ENCODE results near the gene NLGN1.

- TF ChIP-seq NR2C1 (IDR thresholded peaks at IDR 0.05) (no peak), NR2C1 (tag; IDR thresholded peaks at IDR 0.05) (no peak), BHLHE40 (IDR thresholded peaks at IDR 0.05; ENCODE audit: low read length) (no peak), CTCF (IDR thresholded peaks at IDR 0.05 in 2 of 3, conservative IDR thresholded peaks at IDR 0.05 in 1 of 3; ENCODE audit: insufficient read depth in 2 of 3, low read depth in 1 of 3, low read length in 3 of 3) (no peak)
Observed at GRCh38 chr3:174242311-174243041, 844.9 kb downstream of the NLGN1 start.
